ENCODE data around the gene BEST3. TPM values are rescaled to one million over a fixed set of nuclear protein-coding genes. Genes with fewer than 3 reads are reported as not detected.

The BEST3 gene
- total and polyA plus RNA-seq, 12 donors, result 0.27 to 3.3 (median 1.3) TPM

DNA sequence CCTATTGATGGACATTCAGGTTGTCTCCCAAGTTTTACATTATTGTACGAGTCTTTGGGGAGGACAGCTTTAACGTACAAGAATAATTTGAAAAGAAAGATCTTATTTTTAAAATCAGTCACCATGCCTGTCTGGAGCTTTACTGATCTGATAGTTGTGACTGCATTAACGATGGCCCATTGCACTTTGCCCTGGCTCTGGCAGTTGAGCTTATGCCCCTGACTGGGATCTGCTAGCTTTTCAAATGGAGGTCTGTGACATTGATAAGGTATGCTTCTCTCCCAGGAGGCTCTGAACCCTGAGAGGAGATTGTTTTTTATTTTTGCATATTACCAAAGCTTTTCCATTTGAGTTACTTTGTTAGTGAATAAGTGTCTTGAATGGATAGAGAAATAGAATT is 21.6 kb upstream of the BEST3 start:
- H3K4me3 ChIP-seq, result no peak overlapping the region
- WGBS, 4 donors, result 67 to 84% (median 82%) methylated on average over 3 of the region's 3 CpGs
- TF ChIP-seq, protein P1, sequence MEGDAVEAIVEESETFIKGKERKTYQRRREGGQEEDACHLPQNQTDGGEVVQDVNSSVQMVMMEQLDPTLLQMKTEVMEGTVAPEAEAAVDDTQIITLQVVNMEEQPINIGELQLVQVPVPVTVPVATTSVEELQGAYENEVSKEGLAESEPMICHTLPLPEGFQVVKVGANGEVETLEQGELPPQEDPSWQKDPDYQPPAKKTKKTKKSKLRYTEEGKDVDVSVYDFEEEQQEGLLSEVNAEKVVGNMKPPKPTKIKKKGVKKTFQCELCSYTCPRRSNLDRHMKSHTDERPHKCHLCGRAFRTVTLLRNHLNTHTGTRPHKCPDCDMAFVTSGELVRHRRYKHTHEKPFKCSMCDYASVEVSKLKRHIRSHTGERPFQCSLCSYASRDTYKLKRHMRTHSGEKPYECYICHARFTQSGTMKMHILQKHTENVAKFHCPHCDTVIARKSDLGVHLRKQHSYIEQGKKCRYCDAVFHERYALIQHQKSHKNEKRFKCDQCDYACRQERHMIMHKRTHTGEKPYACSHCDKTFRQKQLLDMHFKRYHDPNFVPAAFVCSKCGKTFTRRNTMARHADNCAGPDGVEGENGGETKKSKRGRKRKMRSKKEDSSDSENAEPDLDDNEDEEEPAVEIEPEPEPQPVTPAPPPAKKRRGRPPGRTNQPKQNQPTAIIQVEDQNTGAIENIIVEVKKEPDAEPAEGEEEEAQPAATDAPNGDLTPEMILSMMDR (IDR thresholded peaks at IDR 0.05), result no peak
- no peak for TF ChIP-seq POLR2A (IDR thresholded peaks at IDR 0.05)
- H3K4me1 ChIP-seq (replicated peaks in 1 of 2), result no peaks in the 10 kb centered on the region
- no peaks in the 10 kb centered on the region for H3K9me3 ChIP-seq (replicated peaks in 1 of 3)
- no peak for DNase-seq
- intact Hi-C loops (cut with DNase I), result no loop called here
- H3K27ac ChIP-seq, result no peak overlapping the region
- H3K27me3 ChIP-seq, result no peaks in the 10 kb centered on the region
- H3K36me3 ChIP-seq (replicated peaks in 1 of 2), result no peaks in the 10 kb centered on the region

DNA sequence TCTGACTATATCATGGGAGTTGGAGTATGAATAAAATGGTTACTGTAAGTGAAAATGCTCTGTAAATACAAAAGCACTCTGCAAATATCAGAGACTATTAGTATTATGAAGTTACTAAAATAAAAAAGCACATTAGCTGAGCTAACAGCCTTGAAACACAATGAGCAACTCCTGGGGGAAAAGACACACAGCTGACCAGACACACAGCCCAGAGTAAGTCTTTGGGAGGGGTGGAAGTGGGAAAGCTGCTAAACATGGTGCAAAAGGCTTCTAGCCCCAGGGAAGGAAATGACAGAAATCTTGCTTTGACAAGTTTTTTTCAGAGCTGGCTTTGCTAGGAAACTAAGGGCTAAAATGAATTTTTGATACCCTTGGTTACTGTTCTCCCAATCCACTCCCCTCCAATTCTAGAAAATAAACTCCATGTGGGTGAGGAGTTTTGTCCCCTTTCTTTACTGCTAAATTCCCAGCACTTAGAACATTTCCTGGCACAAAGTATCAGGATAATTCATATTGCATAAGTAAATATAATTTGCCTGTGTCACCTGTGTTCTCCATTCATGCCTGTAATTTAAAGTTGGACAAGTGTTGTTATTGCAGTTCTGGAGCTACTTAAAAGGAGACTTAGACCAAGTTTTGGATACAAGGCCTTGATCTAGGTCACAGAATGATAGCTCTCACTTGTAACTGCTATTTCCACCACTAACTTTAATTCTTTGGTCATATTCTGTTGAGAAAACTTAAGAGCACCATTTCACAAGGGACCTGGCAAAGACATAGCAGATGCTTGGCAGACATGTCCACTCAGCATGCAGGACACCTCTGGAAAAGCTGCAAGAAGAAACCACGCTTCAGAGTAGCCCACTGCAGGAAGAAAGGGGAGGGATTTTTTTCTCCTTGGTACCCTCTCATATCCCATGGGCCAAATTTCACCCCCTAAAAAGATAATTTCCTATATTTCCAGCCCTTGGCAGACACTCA is 20.5 kb upstream of the BEST3 start:
- no peak overlapping the region for H3K27ac ChIP-seq
- intact Hi-C loops (cut with DNase I), result no loop called here
- no peak overlapping the region for H3K4me3 ChIP-seq
- H3K4me1 ChIP-seq (replicated peaks in 1 of 2), result no peaks in the 10 kb centered on the region
- TF ChIP-seq POLR2A (IDR thresholded peaks at IDR 0.05), result no peak
- TF ChIP-seq, protein P1 (IDR thresholded peaks at IDR 0.05), result no peak
- WGBS, 4 donors, result 50 to 93% (median 84%) methylated on average over 1 of the region's 1 CpG
- no peaks in the 10 kb centered on the region for H3K27me3 ChIP-seq
- no peaks in the 10 kb centered on the region for H3K36me3 ChIP-seq (replicated peaks in 1 of 2)
- DNase-seq, result peak in 1 of 7 donors; percentile 12
- no peaks in the 10 kb centered on the region for H3K9me3 ChIP-seq (replicated peaks in 1 of 3)

DNA sequence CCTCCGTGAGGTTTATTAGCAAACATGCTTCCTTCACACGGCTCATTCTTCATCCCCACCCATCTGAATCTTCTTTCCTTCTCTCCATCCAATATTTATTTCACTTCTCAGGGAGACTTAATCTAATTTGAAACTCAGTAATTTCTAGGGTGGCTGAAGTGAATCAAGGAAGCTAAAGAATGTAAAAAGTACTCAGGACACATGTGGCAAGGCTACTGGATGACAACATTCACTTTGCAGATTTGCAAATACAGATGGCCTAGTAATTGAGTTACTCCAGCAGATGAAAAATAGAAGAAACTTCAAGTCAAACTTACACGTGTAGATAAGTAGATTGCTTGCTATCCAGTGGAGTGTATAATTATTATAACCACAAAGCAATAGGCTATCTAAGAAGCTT is 15.4 kb upstream of the BEST3 start:
- Histone ChIP-seq H3K4me3 (no peak overlapping the region), H3K4me1 (replicated peaks in 1 of 2) (no peaks in the 10 kb centered on the region), H3K27ac (no peak overlapping the region), H3K9me3 (replicated peaks in 1 of 3) (no peaks in the 10 kb centered on the region), H3K27me3 (no peaks in the 10 kb centered on the region), H3K36me3 (replicated peaks in 1 of 2) (no peaks in the 10 kb centered on the region)
- DNase-seq, result no peak
- TF ChIP-seq POLR2A (IDR thresholded peaks at IDR 0.05), result no peak
- TF ChIP-seq, protein P1 (IDR thresholded peaks at IDR 0.05), result no peak
- 67 to 84% (median 80%) methylated on average over 3 of the region's 3 CpGs for WGBS, 4 donors
- intact Hi-C loops (cut with DNase I), result no loop called here

DNA sequence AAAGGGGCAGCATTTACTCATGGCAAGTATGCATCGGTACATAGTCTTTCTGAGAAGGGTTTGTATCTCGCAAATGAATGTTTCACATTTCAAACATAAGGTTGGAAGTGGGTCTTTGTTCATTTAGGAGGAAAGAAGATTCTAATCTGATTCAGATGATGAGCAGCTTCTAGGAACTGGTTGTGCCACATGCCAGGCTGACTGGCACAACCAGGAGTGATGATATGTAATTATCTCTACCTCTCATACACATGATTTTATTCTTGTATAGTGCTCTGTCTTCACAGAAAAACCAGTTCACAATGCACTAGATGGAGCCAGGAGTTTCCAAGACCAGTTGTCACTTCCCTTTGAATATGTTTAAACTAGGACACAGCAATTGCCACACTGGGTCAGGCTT is 13.7 kb upstream of the BEST3 start:
- Histone ChIP-seq H3K4me3 (no peak overlapping the region), H3K36me3 (replicated peaks in 1 of 2) (no peaks in the 10 kb centered on the region), H3K9me3 (replicated peaks in 1 of 3) (no peaks in the 10 kb centered on the region), H3K4me1 (replicated peaks in 1 of 2) (no peaks in the 10 kb centered on the region), H3K27ac (no peak overlapping the region), H3K27me3 (no peaks in the 10 kb centered on the region)
- TF ChIP-seq POLR2A (IDR thresholded peaks at IDR 0.05), result no peak
- TF ChIP-seq, protein P1 (IDR thresholded peaks at IDR 0.05), result no peak
- intact Hi-C loops (cut with DNase I), result no loop called here
- 95 to 100% (median 97%) methylated on average over 2 of the region's 2 CpGs for WGBS, 4 donors
- no peak for DNase-seq

Measured in adrenal gland (tissue), 12 donors.